Measurements from ENCODE around the gene BRD9.
"Not testable (repeated sequence)": the region's sequence is repeated elsewhere in the genome, so short reads cannot be mapped to it uniquely, and the experiment has no call there.

BRD9 gene

DNA sequence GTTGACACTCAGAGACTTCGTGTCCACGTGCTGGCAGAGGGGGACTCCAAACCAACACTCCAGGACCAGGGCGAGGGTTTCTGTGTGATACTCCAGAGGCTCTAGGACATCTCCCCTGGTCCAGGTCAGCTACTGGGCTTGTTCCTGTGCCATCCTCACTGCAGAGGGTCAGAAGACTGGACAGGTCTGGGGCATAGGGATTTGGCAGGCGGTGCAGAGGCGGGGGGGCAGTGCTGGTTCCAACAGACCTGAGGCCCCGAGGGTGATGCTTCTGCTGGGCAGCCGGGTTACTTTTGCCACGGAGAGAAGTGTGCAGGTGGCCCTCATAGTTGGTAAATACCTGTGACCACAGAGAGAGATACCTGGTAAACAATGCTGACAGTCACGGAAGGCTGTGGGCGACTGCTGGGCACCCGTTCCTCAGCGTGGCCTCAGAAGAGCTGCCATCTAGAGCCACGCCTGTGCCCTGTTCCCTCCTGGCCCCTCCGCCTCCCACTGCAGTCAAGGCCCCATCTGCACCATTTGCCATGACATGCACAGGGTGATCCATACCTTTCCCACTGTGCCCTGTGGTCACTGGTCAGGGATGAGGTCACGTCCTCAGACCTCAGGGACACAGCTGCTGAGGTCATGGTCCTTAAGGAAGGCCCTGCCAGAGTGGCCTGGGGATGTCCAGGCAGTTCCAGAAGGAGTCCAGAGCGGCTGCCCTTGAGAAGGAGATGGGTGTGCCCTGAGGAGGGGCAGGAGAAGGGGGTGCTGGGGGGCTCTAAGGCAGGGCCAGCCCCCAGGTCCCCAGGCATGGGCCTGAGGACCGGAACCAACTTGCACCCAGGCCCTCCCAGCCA, 30.1 kb upstream of the BRD9 start:
- no peak for DNase-seq

DNA sequence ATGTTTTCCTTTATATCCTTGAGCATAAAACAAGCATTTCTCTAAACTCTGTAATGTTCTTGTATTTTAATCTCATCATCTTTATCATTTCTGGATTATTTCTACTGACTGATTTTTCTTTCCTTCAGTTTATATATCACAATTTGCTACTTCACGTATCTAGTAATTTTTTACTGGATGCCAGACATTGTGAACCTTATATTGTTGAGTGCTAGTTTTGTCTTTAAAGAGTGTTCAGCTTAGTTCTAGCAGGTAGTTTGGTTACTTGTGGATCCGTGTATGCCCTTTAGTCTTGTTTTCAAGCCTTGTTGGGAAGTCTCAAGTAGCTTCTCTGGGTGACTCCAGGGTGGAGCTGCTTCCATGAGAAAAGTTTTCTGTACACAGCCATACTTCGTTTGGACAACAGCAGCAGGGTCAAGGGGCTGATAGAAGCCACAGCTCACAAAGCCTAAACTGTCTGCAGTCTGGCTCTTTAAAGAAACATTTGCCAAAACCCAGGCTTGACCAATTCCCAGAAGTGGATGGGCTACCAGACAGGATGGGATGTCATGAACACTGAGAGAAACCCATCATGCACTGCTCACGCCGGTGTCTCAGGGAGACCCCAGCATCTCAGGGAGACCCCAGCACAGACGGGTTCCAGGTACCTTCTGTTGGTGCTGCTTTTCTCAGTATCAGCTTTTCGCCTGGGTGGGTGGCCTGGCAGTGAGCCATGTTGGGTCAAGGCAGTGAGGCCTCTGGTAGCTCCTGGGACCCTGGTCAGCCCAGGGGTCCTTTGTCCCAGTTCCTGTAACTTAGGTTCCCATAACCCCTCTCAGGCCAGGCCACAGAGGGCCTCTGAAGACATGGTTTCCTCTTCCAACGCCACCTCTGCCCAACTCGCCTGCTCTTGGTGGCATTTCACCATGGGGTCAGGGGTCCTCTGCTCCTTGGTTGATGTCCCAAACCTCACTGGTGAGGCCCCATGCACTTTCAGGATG, 29.1 kb upstream of the BRD9 start:
- DNase-seq: no peak

DNA sequence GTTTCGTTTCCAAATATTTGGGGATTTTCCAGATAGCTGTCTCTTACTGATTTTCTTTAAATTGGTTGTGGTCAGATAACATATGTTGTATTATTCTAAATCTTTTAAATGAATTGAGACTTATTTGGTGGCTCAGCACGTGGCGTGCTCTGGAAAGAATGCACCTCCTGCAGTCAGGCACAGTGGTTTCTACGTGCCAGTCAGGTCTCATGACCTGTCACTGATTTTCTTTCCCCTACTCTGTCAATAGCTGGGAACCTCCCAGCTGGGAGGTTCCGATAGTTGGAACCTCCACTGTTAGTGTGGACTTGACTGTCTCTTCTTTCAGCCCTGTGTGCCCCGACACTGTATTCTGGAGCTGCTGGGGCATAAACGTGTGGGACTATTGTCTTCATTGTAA, 27.7 kb upstream of the BRD9 start:
- no peak for DNase-seq

DNA sequence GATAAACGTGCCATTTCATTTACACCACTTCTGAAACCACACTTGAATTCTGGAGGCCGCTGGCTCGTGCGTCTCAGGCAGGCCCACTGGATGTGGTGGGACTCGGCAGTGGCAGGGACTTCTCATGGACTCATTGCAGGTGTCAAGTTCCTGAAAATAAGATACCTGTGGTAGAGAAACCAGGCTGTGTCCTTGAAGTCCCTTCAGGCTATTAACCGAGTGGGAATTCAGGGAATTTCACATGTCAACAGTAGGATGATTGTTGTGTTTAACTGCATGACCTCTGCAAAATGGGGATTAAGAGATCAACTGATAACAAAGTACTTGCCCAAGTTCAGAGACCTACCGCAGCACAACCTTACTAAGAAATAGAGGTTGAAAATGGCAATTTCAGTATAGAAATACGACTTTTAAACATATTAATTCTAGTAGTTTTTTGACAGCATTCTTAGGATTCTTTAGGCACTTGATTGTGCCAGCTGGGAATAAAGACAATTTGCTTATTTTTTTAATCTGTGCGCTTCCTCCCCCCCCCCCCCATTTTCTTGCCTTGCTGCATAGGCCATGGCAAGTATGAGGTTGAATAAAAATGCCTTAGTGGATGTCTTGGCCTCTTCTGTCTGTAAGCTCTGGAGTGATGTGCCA, 26.9 kb upstream of the BRD9 start:
- DNase-seq: no peak

DNA sequence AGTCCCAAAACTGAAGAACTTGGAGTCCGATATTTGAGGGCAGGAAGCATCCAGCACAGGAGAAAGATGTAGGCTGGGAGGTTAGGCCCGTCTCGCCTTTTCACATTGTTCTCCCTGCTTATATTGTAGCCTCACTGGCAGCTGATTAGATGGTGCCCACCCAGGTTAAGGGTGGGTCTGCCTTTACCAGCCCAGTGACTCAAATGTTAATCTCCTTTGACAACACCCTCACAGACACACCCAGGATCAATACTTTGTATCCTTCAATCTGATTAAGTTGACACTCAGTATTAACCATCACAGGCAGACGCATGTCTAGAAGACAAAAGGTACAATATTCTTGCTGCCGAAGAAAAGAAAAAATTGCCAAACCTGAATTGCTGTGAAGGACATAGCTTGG, 26.1 kb upstream of the BRD9 start:
- DNase-seq: not testable (repeated sequence)

DNA sequence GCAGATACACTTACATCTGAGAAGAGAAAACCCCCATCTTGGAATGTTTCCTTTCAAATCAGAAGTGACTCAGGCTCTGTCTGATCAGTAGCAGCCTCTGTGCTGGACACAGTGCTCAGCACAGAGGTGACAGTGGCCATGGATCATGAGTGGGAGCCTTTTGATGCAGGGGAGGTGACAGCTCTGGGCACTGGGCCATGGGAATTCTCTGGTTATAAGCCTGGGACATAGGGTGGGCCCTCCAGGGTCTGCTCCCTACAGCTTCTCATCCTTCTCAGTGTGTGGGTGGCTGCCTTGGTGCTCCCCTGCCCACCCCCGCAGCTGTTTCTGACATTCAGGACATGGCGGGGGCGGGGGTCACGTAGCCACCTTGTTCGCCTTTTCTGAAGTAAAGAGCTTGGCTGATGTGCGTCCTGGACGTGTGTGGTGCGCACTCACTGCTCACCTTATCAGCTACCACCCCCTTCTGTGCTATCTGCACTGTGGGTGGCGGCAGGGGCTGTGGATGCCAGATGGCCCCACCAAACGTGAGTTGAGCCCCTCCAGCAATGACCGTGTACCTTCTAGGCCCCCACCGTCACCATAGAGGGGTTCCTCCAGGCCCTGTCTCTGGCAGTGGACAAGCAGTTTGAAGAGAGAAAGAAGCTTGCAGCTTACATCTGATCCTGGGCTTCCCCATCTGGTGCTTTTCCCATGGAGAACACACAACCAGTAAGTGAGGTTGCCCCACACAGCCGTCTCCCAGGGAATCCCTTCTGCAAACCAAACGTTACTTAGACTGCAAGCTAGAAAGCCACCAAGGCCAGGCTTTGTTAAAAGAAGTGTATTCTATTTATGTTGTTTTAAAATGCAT, 24.1 kb upstream of the BRD9 start:
- no peak for DNase-seq

DNA sequence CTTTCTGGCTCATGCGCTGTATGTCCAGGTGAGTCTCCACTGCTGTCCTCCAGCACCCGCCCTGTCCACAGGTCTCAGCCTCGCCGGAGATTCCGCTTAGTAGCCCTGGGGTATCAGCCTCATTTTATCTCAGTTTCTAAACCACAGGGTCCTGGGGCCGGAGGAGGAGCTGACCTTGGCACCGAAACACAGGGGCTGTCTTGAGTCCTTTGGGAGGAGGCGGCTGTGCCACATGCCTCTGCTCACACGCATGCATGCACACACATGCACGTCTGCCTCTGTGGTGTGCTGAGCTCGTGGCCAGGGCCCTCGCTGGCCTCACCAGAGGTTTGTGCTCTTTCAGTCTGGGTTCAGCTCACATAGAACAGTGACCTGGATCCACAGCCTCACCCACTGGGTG, 23.3 kb upstream of the BRD9 start:
- no peak for DNase-seq

DNA sequence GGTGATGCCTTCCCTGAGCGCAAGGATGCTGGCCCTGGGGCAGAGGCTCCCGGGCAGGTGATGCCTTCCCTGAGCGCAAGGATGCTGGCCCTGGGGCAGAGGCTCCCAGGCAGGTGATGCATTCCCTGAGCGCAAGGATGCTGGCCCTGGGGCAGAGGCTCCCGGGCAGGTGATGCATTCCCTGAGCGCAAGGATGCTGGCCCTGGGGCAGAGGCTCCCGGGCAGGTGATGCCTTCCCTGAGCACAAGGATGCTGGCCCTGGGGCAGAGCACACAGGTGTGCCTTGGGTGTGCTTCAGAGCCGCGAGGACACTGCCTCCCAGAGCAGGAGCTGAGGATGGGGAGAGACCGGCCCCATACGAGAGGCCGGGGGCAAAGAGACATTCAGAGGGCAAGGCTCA, 22.7 kb upstream of the BRD9 start:
- DNase-seq: not testable (repeated sequence)

DNA sequence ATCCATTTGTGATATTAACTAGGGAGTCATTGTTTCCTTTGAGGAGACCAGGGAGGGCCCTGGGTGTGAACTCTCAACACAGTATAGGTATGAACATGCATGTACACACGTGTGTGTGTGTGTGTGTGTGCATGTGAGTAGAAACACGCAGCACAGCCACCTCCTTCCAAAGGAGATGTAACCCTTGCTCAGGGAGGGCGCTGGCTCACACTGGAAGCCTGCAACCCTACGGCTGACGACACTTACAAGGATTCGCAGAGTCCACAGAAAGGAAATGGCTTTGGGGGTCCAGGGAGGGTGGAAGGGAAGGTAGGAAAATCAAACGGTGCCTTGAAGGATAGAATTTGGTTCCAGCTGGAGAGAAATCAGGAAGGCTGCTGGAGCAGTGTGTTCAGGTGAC, 22.0 kb upstream of the BRD9 start:
- no peak for DNase-seq

DNA sequence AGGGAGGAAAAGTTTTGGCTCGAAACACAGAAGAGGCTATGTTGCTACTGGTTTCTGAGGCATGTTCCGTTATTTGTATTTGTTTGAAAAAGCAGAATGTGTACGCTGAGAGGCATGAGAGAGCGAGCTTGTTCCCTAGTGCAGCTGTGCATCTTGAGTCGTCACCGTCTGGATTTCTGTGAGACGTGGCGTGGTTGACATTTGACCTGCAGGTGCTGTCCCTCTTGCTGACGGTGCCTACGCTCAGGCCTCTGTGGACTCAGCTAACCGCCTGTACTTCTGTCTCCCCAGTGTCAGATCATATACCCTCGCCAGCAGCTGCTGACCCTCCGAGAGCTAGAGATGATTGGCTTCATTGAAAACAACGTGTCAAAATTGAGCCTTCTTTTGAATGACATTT, 21.6 kb upstream of the BRD9 start:
- no peak for DNase-seq

DNA sequence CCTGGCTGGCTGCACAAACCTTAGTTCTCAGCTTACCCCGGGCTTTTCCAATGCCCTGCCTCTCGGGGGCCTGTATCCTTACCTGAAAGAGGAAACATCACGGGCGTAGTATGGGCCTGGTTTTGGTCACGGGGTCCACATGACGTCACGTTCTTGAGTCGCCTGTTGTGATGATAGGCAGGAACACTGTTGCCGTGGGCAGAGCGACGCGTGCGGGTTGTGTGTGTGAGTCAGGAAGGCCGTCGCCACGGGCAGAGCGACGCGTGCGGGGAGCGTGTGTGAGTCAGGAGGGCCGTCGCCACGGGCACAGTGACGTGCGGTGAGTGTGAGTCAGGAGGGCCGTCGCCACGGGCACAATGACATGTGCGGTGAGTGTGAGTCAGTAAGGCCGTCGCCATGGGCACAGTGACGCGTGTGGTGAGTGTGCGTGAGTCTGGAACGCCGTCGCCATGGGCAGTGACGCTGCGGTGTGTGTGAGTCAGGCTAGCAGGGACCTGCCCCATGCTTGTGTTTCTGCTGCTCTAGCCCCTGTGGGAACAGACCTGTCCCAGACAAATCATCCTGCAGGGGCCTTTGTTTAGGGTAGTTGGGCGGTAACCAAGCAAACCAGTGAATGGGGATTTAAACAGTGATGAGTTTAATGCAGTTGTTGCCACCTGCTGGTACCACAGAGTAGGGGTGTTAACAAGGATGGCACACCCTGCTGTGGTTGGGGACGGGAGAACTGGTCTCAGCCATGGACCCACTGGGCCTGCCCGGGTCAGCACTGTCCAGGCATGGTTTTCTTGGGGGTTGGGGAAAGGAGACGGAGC, 19.9 kb upstream of the BRD9 start:
- DNase-seq: no peak

DNA sequence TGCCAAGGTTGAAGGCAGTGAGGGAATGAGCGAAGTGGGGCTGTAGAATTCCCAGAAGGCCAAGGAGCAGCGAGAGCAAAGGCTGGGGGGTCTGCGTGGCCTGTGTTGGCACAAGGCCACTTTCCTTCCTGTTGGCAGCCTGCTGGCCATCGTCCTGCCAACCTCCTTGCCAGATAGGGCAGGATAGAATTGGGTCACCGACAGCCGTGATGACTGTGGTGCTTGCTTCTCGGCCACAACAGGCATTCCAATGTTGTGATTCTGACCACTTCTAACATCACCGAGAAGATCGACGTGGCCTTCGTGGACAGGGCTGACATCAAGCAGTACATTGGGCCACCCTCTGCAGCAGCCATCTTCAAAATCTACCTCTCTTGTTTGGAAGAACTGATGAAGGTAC, 19.0 kb upstream of the BRD9 start:
- DNase-seq: no peak

DNA sequence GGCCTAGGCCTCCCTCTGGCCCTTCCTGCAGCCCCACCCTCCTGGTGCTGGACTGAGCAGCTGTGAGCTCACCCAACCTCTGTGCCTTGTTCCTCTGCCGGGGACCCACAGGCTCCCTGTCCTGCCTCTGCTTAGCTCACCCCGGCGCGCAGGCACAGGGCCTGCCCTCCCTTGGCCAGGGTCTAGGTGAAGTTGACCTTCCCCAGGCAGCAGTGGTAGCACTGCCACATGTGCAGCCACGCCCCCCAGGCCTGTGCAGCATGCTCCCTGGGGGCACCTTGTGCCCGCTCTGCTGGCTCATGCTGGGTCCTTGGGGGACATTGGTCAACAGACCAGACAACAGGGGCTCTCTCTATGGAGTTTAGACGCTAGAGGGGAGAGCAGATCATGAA, 18.2 kb upstream of the BRD9 start:
- no peak for DNase-seq

DNA sequence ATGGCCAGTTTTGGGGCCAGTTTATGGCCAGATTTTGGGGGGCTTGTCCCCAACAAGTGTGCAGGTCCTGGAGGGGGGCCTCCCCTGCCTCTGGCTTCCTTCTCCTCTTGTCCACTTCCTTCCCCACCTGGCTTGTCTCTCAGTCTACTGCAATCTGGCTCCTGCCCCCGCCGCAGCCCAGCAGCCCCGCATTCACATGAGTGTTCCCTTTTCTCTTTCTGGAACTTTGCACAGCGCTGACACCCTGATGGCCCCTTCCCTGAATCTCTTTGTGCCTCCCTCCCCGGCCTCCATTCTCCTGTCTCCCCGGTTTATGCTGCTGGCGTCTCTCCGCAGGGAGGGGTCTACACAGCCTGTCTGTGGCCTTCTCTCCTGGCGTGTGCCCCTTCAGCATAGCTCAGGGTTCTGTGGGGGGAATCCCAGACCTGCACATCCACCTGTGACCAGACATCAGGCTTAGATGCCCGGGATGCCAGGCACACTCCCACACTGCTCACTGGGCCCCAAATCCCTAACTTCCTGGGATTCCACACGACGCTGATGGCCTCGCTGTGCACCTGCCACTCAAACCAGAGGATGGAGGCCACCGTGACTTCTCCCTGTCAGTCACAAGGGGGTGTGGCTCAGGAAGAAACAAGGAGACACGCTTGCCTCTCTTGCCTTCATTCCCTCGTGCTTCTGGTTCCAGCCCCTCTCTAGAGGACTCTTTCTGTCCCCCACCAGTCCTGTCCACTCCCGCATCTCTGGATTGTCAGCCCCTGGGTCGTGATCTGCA, 17.6 kb upstream of the BRD9 start:
- no peak for DNase-seq

DNA sequence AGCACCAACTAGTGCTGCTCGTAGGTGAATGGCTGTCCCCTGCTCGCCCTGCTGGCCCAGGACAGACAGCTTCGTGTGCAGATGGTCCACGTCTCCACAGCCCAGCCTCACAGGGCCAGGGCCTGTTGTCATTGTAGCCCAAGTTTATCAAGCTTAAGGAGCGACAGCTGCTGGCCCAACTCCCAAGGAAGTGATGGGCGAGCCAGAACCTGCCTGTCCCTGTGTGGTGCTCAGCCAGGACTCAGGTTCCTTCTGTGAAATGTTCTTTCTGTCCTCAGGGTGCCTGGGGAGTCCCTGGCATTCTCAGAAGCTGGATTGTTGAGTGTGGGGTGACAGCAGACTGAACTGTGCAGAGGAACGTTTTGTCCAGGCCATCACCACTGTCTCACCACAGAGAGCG, 16.5 kb upstream of the BRD9 start:
- DNase-seq: no peak

DNA sequence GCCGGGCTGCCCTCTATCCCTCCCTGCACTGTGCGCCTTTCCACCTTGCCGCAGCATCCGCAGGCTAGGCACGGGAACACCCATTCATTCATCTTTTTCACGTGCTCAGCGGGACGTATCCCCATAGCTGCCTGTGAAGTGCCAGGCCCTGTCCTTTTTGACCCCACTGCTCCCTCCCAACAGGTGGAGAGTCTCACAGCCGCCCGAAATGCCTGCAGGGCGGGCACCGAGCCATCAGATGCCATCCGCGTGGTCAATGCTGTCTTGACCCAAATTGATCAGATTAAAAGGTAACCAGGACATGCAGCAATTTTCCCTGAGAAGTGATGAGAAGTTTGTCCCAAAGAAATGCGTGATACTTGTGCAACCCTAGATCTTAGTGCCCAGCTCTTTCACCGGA, 15.6 kb upstream of the BRD9 start:
- DNase-seq: no peak

DNA sequence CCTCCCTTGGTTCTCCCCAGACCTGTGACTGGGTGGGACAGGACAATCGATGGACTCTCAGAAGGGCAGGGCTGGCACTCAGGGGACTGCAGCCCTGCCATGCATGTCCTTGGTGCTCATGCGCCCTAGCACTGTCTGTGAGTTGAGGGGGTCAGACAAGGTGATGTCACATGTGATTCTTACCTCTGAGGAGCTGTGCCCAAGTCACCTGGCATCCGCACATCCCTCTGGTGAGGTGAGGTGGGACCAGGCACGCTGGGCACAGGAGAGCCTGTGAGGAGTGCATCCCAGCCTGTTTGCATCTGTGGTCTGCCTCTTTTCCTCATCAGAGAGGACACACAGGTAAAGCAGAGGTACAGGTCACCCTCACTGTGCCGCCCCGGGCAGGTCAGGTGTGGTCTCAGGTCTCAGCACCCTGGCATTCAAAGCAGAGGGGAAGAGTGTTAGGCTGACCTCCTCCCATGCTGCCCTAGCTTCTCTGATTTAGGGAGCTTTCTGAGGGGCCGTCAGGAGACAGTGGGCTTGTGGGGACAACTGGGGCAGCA, 14.8 kb upstream of the BRD9 start:
- DNase-seq: no peak

DNA sequence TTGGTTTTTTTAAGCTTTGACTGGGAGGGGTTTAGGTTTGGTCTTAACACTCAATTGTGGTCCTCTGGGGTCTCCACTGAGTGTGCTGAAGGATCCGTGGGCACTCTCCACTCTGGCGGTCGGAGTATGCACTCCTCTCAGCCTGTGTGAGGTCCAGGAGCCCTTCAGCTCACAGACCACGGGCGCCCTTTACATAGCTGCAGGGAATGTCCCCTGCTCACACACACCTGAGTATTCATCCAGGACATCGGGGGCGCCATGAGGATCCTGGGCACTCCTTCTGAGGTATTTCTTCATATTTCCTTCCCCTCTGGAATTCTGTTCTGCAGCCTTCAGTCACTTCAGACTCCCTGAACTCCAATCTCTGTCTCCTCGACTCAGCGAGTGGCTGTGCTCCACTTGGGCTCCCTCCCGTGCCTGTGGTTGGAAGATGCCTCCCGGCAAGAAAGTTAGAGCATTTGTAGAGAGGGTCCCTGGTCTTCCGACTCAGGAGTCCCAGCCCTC, 12.6 kb upstream of the BRD9 start:
- no peak for DNase-seq

DNA sequence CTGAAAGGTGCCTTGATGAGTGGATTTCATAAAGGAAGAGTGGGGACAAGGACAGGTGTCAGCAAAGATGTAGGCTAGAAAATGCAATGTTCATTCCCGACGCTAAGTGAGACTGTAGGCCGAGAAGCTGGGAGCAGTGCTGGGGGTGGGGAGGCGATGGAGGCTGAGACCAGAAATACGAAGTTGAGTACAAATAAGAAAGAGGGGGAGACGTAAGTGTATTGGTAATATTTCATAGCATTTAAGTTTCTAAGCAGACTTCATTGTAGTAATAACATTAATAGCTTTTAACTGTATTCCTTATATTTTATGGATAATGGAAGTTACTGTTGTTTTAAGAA, 11.1 kb upstream of the BRD9 start:
- DNase-seq: no peak

DNA sequence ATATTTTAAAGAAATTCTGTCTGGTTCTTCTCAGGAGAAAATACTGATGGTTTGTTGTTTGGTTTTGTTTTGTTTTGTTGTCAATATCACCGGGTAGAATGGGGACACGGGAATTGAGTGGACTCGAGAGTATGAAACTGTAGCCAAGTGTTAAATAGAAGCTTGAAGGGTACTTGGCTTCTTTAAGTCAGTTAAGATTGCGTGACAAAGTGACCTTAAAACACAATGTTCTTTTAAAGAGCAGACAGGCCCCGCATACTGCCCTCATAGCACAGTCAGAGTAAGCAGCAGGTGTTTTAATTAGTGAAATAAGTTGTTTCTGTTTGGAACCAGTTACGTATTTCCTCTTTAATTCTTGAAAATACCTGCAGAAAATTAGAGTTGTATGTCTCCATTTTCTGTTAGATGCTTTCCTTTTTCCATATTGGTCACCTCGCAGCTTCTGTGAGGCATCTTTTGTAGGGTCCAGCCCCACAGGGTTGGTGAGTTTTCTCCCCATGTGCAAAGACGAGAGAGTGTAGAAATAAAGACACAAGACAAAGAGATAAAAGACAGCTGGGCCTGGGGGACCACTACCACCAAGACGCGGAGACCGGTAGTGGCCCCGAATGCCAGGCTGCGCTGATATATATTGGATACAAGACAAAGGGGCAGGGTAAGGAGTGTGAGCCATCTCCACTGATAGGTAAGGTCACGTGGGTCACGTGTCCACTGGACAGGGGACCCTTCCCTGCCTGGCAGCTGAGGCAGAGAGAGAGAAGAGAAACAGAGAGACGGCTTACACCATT, 9.7 kb upstream of the BRD9 start:
- DNase-seq: no peak
